ENCODE results near the gene SNHG17.
"Not testable (repeated sequence)": the region's sequence is repeated elsewhere in the genome, so short reads cannot be mapped to it uniquely, and the experiment has no call there.

SNHG17 gene

GRCh38 chr20:38434770-38435554 is at the start of gene SNHG17:
Gene SNHG17, minus strand, starts transcription at chr20:38435328.
- peak; percentile 92 for DNase-seq

DNA sequence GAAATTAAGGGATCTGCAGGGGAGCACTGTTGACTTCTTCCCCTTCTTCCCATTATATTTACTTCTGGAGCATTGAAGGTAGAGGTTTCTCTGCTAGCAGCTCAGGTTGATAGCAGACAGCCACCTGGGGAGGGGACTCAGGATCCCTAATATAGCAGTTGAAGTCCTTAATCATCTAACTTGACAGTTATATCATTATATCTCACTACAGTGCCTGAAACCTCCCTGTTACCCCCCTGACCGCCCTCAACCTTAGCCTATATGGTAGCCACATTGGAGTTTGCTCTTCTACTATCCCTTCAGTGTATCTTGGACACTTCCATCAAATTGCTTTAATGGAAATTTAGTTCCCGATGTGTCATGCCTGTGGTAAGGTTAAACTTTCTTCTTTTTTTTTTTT is 44.5 kb upstream of the SNHG17 start:
- DNase-seq, result no peak

- no peak for DNase-seq
These were observed 42.6 kb upstream of the SNHG17 start for GRCh38 chr20:38477747-38478146.

- no peak for DNase-seq
These were observed 38.3 kb upstream of the SNHG17 start for GRCh38 chr20:38473367-38473795.

DNA sequence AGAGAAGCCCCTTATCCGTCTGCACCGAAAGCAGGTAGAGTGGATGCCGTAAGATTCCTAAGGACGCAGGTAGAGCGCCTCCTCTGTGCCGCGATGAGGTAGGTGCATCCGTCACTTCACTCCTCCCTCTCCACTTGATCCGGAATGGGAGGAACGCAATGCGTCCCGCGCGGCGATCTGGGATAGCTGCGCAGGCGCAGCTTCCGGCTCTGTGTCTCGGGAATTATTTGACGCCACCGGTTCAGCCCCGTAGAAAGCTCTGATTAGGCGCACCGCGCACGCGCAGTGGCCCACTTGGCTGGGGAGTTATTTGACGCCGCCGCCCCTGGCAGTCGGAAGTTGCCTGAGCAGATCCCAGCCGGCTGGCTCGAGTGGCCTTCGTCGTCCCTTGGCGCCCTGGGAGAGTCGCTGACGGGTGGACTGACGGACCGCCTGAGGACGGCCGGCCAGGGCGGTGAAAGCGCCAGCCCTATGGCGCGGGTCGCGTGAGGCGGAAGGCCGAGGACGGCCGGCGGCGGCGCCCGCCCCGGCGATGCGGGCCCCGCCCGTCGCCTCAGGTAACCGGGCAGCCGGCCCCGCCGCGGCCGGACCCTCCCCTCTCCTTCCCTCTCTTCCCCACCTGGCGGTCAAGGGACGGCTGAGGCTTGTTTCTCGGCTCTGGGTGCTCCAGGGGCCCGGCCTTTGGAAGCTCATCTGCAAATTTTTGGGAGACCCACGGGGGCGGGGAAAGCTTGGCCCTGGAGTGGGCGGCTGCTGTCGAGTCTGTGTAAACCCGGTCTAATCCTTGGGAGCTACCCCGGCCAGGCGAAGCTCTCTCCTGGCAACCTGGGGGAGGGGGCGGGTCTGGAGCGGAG is 37.6 kb upstream of the SNHG17 start, which contains the start of gene RALGAPB:
Gene RALGAPB, plus strand, starts transcription at position 331 of the 854 bp plus-strand sequence. CDS start 15,590 bp downstream, outside the sequence.
- peak; percentile 99 for DNase-seq

DNA sequence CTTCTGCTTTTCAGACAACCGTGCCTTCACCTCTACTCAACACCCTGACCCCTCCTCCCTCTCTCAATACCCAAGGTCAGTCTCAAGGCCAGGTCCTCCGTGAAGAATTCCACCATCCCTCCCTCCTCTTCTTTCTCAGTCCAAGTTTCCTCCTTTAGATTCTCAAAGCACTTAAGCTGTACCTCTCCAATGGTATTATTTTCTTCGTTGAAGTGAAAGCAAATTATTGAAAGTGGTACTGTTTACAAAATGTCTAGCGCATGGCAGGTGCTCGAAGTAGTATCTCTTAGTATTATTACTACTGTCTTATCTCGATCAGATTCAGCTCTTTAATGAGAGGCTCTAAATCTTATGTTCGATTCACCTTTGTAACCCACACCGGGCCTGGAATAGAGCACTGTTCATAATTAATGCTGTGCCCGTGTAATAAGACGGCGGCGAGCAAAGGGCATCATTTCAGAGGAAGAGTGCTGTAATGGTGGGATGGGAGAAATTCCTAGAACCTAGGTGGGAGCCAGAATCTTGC is 36.9 kb upstream of the SNHG17 start:
- DNase-seq, result no peak

GRCh38 chr20:38471245-38471644 is 36.1 kb upstream of the SNHG17 start:
- DNase-seq, result no peak

- DNase-seq, result no peak
These were observed 31.9 kb upstream of the SNHG17 start for GRCh38 chr20:38466983-38467382.

- DNase-seq, result no peak
These were observed 31.0 kb upstream of the SNHG17 start for GRCh38 chr20:38466171-38466570.

- DNase-seq, result not testable (repeated sequence)
These were observed 26.4 kb upstream of the SNHG17 start for GRCh38 chr20:38461569-38461968.

DNA sequence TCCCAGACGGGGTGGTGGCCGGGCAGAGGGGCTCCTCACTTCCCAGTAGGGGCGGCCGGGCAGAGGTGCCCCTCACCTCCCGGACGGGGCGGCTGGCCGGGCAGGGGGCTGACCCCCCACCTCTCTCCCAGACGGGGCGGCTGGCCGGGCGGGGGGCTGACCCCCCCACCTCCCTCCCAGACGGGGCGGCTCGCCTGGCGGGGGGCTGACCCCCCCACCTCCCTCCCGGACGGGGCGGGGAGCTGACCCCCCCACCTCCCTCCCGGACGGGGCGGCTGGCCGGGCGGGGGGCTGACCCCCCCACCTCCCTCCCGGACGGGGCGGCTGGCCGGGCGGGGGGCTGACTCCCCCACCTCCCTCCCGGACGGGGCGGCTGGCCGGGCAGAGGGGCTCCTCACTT is 26.0 kb upstream of the SNHG17 start:
- DNase-seq, result not testable (repeated sequence)

DNA sequence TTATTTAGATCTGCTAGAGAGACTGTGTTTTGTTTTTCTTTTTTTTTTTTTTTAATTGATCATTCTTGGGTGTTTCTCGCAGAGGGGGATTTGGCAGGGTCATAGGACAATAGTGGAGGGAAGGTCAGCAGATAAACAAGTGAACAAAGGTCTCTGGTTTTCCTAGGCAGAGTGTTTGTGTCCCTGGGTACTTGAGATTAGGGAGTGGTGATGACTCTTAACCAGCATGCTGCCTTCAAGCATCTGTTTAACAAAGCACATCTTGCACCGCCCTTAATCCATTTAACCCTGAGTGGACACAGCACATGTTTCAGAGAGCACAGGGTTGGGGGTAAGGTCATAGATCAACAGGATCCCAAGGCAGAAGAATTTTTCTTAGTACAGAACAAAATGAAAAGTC is 25.5 kb upstream of the SNHG17 start:
- not testable (repeated sequence) for DNase-seq

GRCh38 chr20:38460040-38460623 is 25.0 kb upstream of the SNHG17 start:
- peak; percentile 25 for DNase-seq

- no peak for DNase-seq
These were observed 23.2 kb upstream of the SNHG17 start for GRCh38 chr20:38458314-38458713.

DNA sequence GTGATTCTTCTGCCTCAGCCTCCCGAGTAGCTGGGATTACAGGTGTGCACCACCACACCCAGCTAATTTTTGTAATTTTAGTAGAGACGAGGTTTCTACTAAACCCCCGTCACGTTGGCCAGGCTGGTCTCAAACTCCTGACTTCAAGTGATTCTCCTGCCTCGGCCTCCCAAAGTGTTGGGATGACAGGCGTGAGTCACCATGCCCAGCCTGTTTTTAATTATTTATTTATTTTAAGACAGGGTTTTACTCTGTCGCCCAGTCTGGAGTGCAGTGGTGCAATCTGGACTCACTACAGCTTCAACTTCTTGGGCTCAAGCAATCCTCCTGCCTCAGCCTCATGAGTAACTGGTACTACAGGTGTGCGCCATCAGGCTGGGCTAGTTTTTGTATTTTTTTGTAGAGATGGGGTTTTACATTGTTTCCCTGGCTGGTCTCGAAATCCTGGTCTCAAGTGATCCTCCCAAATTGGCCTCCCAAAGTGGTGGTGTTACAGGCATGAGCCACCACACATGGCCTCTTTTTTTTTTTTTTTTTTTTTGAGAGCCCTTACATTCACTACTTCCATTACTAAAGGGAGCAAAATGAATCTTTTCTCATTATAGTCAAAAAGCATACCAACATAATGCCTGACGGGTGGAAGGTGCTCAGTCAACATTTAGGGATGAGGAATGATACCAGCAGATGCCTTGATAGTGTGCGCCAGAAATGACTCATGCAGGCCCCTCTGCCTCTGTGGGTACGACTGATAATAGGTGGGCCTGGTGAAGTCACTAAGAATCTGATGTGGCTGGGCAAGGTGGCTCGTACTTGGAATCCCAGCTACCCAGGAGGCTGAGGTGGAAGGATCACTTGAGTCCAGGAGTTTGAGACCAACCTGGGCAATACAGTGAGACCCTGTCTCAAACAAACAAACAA is 19.7 kb upstream of the SNHG17 start:
- DNase-seq, result no peak

- DNase-seq, result no peak
These were observed 18.8 kb upstream of the SNHG17 start for GRCh38 chr20:38453941-38454340.

DNA sequence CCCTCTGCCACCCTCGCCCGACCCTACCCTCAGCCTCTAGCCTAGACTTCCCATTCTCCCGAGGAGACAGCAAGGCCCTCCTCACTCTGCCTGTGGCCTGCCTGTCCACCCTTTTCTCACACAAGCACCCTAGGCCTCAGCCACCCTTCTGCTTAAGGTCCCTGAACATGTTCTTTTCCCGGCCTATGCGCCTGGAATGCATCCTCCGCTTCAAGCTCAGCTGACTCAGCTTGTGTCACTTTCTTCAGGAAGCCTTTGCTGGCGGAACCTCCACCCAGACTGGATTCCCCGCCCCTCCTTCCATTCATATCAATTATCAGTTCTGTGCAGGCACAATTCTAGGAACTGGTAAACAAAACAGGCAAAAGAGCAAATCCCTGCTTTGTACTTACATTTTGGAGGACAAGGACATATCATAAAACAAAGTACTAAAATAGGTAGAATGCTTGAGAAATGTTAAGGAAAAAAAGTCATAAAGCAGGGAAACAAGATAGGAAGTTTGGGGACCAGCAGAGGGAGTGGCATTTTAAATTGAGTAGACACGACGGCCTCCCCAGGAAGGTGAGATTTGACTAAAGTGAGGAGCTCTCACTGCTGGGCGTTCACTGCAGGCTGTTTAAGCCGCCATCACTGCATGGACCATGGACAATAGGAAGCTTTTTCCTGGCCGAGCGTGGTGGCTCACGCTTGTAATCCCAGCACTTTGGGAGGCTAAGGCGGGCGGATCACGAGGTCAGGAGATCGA is 17.9 kb upstream of the SNHG17 start:
- DNase-seq, result no peak

- no peak for DNase-seq
These were observed 15.4 kb upstream of the SNHG17 start for GRCh38 chr20:38450412-38450975.

GRCh38 chr20:38449046-38449445 is 13.9 kb upstream of the SNHG17 start:
- no peak for DNase-seq

GRCh38 chr20:38447931-38448675 is 13.0 kb upstream of the SNHG17 start:
- DNase-seq, result peak; percentile 57

All from inflammatory macrophage treated with lipopolysaccharide for 4 hours (primary cell).